GM12892 (cell line): ENCODE data around the gene DLGAP5.

Experiments
- POLR2A ChIP-seq: IDR thresholded peaks from 2 replicates; pipeline ENCODE4 v1.6.1; 2011; ENCODE audit warnings: low read depth, low read length, control low read depth
- POLR2AphosphoS5 ChIP-seq: IDR thresholded peaks from 2 replicates; pipeline ENCODE4 v1.6.1; 2011; ENCODE audit warnings: low read depth, low read length, control low read depth
- TAF1 ChIP-seq: IDR thresholded peaks from 2 replicates; pipeline ENCODE4 v1.6.1; 2011; ENCODE audit warnings: low read depth, mild to moderate bottlenecking, control low read depth, low read length, borderline replicate concordance

- TF ChIP-seq POLR2A: no peak
- no peak for TF ChIP-seq POLR2AphosphoS5
- TF ChIP-seq TAF1: no peak
These were observed 68.9 kb downstream of the DLGAP5 start for GRCh38 chr14:55122440-55122986.
